Left ventricle myocardium inferior (tissue), 1 donor: Measurements from ENCODE around the gene MUC16. TPM values are rescaled to one million over a fixed set of nuclear protein-coding genes. Genes with fewer than 3 reads are reported as not detected.

ENCODE experiments used
- DNase-seq: peaks from one replicate; pipeline ENCODE4 v3.0.0-alpha.2; 2020
- H3K27ac ChIP-seq: fragments of 200-600 bp; replicated peaks from 2 replicates; pipeline ENCODE4 v1.8.0; 2021
- H3K27me3 ChIP-seq: fragments of 200-600 bp; 2 replicates; pipeline ENCODE4 v1.8.0; 2021; ENCODE audit warnings: low read depth
- H3K36me3 ChIP-seq: fragments of 200-600 bp; 2 replicates; pipeline ENCODE4 v1.8.0; 2021
- H3K4me1 ChIP-seq: fragments of 200-600 bp; 2 replicates; pipeline ENCODE4 v1.8.0; 2021
- H3K4me3 ChIP-seq: fragments of 200-600 bp; 2 replicates; pipeline ENCODE4 v1.8.0; 2021; ENCODE audit warnings: mild to moderate bottlenecking, moderate library complexity
- H3K9me3 ChIP-seq: fragments of 200-600 bp; replicated peaks from 2 replicates; pipeline ENCODE4 v1.8.0; 2021
- intact Hi-C: fragments of 100-400 bp; cut with micrococcal nuclease; formaldehyde crosslinking; loops from one replicate; pipeline ENCODE4 v1.11.0; 2022
- total RNA-seq: library from RNA; stranded (reverse); fragmentation: NEBNext Ultra II Directional; extraction: Animal tissue kit (Norgen Biotek cat#: 25700); gene quantifications from one replicate; pipeline ENCODE4 v1.2.1, GENCODE V29; 2021
- TF ChIP-seq, protein P1 (sequence below): fragments of 200-600 bp; IDR thresholded peaks from 2 replicates; pipeline ENCODE4 v1.8.0; 2021; ENCODE audit warnings: antibody characterized with exemption, mild to moderate bottlenecking, borderline replicate concordance
- donor health status: DM: no; HTN: yes; CAD: no; lungs with severe emphysema.

MUC16 gene
- total RNA-seq, 1 donor from 2014 or later, result not detected

DNA sequence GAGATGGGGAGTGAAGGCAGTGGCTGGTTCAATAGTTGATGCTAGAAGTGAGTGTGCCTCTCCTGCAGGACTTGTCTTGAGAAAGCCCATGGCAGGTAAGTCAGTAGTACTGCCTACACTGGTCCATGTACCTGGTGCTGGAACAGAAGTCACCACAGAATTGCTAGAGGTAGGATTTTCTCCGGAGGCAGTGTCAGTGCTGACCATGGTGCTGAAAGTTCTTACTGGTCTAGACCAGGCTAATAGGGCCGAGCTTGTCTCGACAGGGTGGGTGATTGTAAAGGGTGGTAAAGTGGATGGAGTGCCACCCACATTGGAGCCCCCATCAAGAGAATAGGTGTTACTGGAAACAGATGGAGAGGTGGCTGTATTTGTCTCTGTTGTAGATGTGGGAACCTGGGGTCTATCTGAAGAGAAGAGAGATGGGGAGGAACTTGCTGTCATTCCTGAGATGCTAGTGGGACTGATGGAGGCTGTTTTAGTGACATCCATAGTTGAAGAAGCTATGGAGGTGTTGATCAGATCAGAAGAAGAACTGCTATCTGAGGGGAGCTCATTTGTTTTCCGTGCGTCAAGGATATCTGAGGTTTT lies 36.6 kb downstream of the MUC16 start:
- no peaks in the 10 kb centered on the region for H3K4me1 ChIP-seq
- peaks cover 9% of the 10 kb centered on the region for H3K9me3 ChIP-seq
- peaks cover 20% of the 10 kb centered on the region for H3K27me3 ChIP-seq
- H3K4me3 ChIP-seq, result no peak overlapping the region
- H3K36me3 ChIP-seq, result no peaks in the 10 kb centered on the region
- no peak overlapping the region for H3K27ac ChIP-seq
- intact Hi-C loops, result no loop called here
- no peak for DNase-seq
- TF ChIP-seq, protein P1, sequence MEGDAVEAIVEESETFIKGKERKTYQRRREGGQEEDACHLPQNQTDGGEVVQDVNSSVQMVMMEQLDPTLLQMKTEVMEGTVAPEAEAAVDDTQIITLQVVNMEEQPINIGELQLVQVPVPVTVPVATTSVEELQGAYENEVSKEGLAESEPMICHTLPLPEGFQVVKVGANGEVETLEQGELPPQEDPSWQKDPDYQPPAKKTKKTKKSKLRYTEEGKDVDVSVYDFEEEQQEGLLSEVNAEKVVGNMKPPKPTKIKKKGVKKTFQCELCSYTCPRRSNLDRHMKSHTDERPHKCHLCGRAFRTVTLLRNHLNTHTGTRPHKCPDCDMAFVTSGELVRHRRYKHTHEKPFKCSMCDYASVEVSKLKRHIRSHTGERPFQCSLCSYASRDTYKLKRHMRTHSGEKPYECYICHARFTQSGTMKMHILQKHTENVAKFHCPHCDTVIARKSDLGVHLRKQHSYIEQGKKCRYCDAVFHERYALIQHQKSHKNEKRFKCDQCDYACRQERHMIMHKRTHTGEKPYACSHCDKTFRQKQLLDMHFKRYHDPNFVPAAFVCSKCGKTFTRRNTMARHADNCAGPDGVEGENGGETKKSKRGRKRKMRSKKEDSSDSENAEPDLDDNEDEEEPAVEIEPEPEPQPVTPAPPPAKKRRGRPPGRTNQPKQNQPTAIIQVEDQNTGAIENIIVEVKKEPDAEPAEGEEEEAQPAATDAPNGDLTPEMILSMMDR, result no peak

DNA sequence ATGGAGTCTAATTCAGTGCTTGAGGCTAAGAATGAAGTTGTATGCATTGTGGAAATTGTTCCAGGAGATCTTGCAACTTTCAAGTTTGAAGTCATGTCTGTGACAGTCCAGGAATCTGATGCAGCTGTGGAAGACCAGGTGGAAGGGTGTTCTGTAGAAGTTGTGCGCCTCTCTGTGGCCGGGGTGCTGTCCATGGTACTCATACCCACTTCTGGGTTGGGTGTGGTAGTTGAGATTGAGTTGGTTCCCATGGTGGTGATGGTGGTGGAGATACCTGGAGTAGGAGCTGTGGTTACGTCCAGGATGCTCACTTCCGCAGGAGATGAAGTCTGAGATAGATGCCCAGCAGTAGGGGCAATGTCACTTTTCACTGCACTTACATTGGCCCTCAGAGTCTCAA lies 44.3 kb downstream of the MUC16 start:
- H3K27ac ChIP-seq, result no peak overlapping the region
- no peak overlapping the region for H3K4me3 ChIP-seq
- TF ChIP-seq, protein P1, result no peak
- intact Hi-C loops, result no loop called here
- peaks cover 14% of the 10 kb centered on the region for H3K27me3 ChIP-seq
- H3K4me1 ChIP-seq, result no peaks in the 10 kb centered on the region
- DNase-seq, result no peak
- H3K9me3 ChIP-seq, result peaks cover 5% of the 10 kb centered on the region
- no peaks in the 10 kb centered on the region for H3K36me3 ChIP-seq

Other genes with a start within 250 kb of the MUC16 start
- 10.8 TPM for gene ZNF558, start 178.1 kb downstream of the MUC16 start, total RNA-seq
- not detected for gene MBD3L1, start 178.0 kb downstream of the MUC16 start, total RNA-seq
- gene OR1M1, start 76.7 kb upstream of the MUC16 start, total RNA-seq, result not detected
- not detected for gene OR7G2, start 97.1 kb upstream of the MUC16 start, total RNA-seq
- gene OR7G1, start 105.4 kb upstream of the MUC16 start, total RNA-seq, result not detected
- not detected for gene OR7G3, start 116.5 kb upstream of the MUC16 start, total RNA-seq
- gene ZNF317, start 130.0 kb upstream of the MUC16 start, total RNA-seq, result 15.1 TPM
- 0.16 TPM for gene OR7D2, start 168.6 kb upstream of the MUC16 start, total RNA-seq
- gene OR7D4, start 209.2 kb upstream of the MUC16 start, total RNA-seq, result not detected
- not detected for gene OR7E24, start 240.5 kb upstream of the MUC16 start, total RNA-seq